K562 treated with DMSO at 1 percent for 48 hours (cell line): Measurements from ENCODE around the gene FAM89A. TPM values are rescaled to one million over a fixed set of nuclear protein-coding genes. Genes with fewer than 3 reads are reported as not detected.

ENCODE experiments used
- total RNA-seq: library from RNA; unstranded; fragments of 300-600 nt; gene quantifications from 2 replicates; pipeline ENCODE4 v1.2.3, GENCODE V29; 2022; ENCODE audit warnings: low replicate concordance; ENCODE audit errors: extremely low read depth

FAM89A gene
- total RNA-seq, result not detected in 2 replicates

GRCh38 chr1:231040019-231040799 lies at the start of gene FAM89A:
Gene FAM89A (minus strand): TSS chr1:231040254. CDS start chr1:231040211, 43 bp downstream.

DNA sequence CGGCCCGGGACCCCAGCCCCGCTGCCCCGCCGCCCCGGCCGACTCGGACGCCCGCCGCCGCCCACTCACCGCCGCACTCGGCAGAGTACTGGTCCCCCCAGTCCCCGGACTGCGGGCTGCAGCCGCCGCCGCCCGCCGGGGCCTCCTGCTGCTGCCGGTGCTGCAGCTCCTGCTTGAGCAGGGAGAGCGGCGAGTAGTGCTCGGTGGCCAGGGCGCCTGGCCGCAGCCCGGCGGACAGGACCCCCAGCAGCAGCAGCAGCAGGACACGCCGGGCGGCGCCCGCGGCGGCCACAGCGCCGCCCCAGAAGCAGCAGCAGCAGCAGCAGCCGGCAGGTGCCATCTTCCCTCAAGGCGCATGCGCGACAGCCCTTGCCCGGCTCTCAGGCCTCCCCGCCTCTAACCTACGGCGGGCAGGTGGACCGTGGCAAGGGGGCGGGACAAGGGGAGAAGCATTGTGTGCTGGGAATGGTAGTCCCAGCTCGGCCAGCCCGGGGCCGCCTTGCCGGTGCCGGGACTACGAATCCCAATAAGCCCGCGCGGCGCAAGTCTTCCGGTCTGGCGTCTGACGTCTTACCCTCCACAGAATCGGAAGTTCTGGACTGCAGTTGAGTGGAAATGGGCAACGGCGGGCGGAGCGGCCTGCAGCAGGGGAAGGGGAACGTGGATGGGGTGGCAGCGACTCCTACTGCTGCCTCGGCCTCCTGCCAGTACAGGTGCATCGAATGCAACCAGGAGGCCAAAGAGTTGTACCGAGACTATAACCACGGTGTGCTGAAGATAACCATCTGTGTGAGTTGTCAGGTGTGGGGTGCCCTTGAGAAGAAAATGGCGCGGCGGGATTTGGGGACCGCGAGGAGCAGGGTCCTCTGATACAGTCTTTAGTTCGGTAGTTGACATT lies 61.3 kb downstream of the FAM89A start, which contains the start of the genes ARV1 and TTC13:
TSS of gene ARV1 (plus strand) at position 604 of the 898 bp plus-strand sequence. CDS start at position 616, 12 bp downstream.
TSS of gene TTC13 (minus strand) at position 371 of the 898 bp plus-strand sequence. CDS start at position 340, 31 bp downstream.

Other genes with a start within 250 kb of the FAM89A start
- not detected in 2 replicates for gene C1orf198, start 171.7 kb downstream of the FAM89A start, total RNA-seq
- not detected in 2 replicates for gene TTC13, start 61.4 kb downstream of the FAM89A start, total RNA-seq
- gene ARV1, start 61.2 kb downstream of the FAM89A start, total RNA-seq, result not detected in 2 replicates
- not detected in 2 replicates for gene TRIM67, start 121.8 kb upstream of the FAM89A start, total RNA-seq
- gene GNPAT, start 201.0 kb upstream of the FAM89A start, total RNA-seq, result not detected in 2 replicates